SK-N-MC (cell line): Measurements from ENCODE around the gene ARID1B.

Source experiments
- DNase-seq: peaks from one replicate; pipeline ENCODE4 v3.0.0-alpha.2; 2011; ENCODE audit warnings: low read depth, low spot score
- H3K27ac ChIP-seq: fragments of 200-600 bp; sonication (generic); 2 replicates; pipeline ENCODE4 v1.5.1; 2016; ENCODE audit warnings: mixed run types
- H3K36me3 ChIP-seq: fragments of 200-600 bp; sonication (generic); 2 replicates; pipeline ENCODE4 v1.6.1; 2017; ENCODE audit warnings: antibody characterized with exemption, low read length, mixed read lengths; ENCODE audit not compliant: insufficient read depth
- H3K4me3 ChIP-seq: fragments of 200-600 bp; sonication (generic); 2 replicates; pipeline ENCODE4 v1.5.1; 2016
- H3K9ac ChIP-seq: fragments of 200-600 bp; sonication (generic); 2 replicates; pipeline ENCODE4 v1.8.0; 2017; ENCODE audit warnings: mixed run types, mixed read lengths; ENCODE audit not compliant: insufficient read length
- H3K9me3 ChIP-seq: fragments of 200-600 bp; sonication (generic); 2 replicates; pipeline ENCODE4 v1.6.1; 2017; ENCODE audit warnings: low read depth, mild to moderate bottlenecking, antibody characterized with exemption, low read length, moderate library complexity, mixed read lengths
- EZH2 ChIP-seq: fragments of 200-600 bp; sonication (generic); IDR thresholded peaks from one replicate; pipeline ENCODE4 v1.6.1; 2017; ENCODE audit warnings: antibody characterized with exemption
- FOXP2 ChIP-seq: optimal IDR thresholded peaks from 2 replicates; pipeline ENCODE3; 2011; ENCODE audit warnings: mild to moderate bottlenecking, moderate library complexity; ENCODE audit not compliant: insufficient read depth; ENCODE audit errors: extremely low read length, control extremely low read depth
- POLR2AphosphoS5 ChIP-seq: IDR thresholded peaks from 2 replicates; pipeline ENCODE4 v1.6.1; 2012; ENCODE audit warnings: mild to moderate bottlenecking, low read depth, low read length, borderline replicate concordance

ARID1B gene

DNA sequence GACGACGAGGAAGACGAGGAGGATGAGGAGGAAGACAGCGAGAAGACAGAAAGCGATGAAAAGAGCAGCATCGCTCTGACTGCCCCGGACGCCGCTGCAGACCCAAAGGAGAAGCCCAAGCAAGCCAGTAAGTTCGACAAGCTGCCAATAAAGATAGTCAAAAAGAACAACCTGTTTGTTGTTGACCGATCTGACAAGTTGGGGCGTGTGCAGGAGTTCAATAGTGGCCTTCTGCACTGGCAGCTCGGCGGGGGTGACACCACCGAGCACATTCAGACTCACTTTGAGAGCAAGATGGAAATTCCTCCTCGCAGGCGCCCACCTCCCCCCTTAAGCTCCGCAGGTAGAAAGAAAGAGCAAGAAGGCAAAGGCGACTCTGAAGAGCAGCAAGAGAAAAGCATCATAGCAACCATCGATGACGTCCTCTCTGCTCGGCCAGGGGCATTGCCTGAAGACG is 429.2 kb downstream of the ARID1B start:
- no peak overlapping the region for H3K27ac ChIP-seq
- no peak overlapping the region for H3K9ac ChIP-seq
- H3K4me3 ChIP-seq: no peak overlapping the region
- TF ChIP-seq EZH2 (no peak), POLR2AphosphoS5 (no peak), FOXP2 (no peak)
- H3K9me3 ChIP-seq: no peaks in the 10 kb centered on the region
- peaks cover 62% of the 10 kb centered on the region for H3K36me3 ChIP-seq
- no peak for DNase-seq

- Histone ChIP-seq H3K9ac (no peak overlapping the region), H3K27ac (no peak overlapping the region), H3K36me3 (peaks cover 52% of the 10 kb centered on the region), H3K9me3 (no peaks in the 10 kb centered on the region), H3K4me3 (no peak overlapping the region)
- DNase-seq: no peak
- TF ChIP-seq EZH2 (no peak), FOXP2 (no peak), POLR2AphosphoS5 (no peak)
Observed at GRCh38 chr6:157207521-157208076, 430.4 kb downstream of the ARID1B start.

GRCh38 chr6:157209865-157210530 is 432.8 kb downstream of the ARID1B start:
- Histone ChIP-seq H3K9ac (no peak overlapping the region), H3K9me3 (no peaks in the 10 kb centered on the region), H3K4me3 (no peak overlapping the region), H3K36me3 (peaks cover 34% of the 10 kb centered on the region), H3K27ac (no peak overlapping the region)
- no peak for DNase-seq
- TF ChIP-seq POLR2AphosphoS5 (no peak), EZH2 (no peak), FOXP2 (no peak)

- DNase-seq: no peak
- no peak overlapping the region for H3K27ac ChIP-seq
- no peak overlapping the region for H3K9ac ChIP-seq
- TF ChIP-seq POLR2AphosphoS5 (no peak), FOXP2 (no peak), EZH2 (no peak)
- H3K4me3 ChIP-seq: no peak overlapping the region
- H3K9me3 ChIP-seq: no peaks in the 10 kb centered on the region
- H3K36me3 ChIP-seq: peaks cover 25% of the 10 kb centered on the region
Observed at GRCh38 chr6:157210954-157211353, 433.8 kb downstream of the ARID1B start.

DNA sequence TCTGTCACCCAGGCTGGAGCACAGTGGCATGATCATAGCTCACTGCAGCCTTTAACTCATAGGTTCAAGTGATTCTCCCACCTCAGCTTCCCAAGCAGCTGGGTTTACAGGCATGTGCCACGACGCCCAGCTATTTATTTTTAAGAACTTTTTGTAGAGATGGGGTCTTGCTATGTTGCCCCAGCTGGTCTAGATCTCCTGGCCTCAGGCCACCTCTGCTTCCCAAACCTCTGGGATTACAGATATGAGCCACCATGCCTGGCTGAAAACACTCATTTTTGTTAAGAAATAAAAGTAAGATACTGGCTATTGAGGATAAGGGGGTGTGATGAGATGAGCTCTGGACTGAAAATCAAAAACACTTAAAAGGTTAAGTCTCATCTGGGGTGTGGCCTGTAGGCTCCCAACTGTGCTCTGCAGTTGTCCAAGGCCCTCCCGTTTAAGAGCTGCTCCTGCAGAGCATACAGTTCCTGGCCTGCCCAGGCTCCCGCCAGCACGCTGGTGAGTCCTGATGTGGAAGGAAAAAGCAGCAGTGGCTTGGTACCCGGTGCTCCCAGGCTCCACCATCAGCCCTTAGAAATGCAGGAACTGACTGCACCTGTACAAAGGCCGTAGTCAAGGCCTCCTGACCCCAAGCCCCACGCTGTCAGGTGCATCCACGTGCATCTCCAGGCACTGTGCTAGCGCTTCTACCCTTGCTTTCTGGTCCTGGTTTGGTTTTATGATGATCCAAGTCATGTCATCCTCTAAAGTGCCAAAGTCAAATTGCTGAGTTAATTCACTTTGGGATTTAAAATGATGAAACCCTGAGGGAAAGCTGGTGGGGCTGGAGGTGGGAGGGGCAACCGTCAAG is 434.7 kb downstream of the ARID1B start:
- no peak for TF ChIP-seq POLR2AphosphoS5
- no peak for TF ChIP-seq FOXP2
- no peak for TF ChIP-seq EZH2
- Histone ChIP-seq H3K4me3 (no peak overlapping the region), H3K27ac (no peak overlapping the region), H3K9me3 (no peaks in the 10 kb centered on the region), H3K9ac (no peak overlapping the region), H3K36me3 (peaks cover 16% of the 10 kb centered on the region)
- no peak for DNase-seq

DNA sequence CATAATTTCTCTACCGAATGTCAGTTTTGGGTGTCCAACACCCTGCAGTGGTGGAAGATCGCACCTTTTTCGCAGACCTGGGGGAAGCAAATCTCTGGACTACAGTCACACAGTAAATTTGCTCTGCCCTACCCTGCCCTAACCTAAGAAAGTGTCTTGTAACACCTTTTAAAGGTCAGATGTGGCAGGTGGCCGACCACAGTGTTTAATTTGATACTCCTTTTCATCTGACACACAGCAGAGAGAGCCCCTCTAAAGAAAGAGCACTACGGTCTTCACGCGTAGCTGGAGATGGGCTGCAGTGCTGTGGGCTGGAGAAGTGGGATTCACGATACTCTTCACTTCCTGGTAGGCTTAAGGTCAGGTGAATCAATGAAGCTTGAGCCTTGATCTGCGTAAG is 436.2 kb downstream of the ARID1B start:
- no peak for TF ChIP-seq EZH2
- no peak for TF ChIP-seq POLR2AphosphoS5
- Histone ChIP-seq H3K4me3 (no peak overlapping the region), H3K9ac (no peak overlapping the region), H3K36me3 (peaks cover under 1% of the 10 kb centered on the region; the same call in 1 of the 2 replicates), H3K9me3 (no peaks in the 10 kb centered on the region), H3K27ac (no peak overlapping the region)
- DNase-seq: no peak

DNA sequence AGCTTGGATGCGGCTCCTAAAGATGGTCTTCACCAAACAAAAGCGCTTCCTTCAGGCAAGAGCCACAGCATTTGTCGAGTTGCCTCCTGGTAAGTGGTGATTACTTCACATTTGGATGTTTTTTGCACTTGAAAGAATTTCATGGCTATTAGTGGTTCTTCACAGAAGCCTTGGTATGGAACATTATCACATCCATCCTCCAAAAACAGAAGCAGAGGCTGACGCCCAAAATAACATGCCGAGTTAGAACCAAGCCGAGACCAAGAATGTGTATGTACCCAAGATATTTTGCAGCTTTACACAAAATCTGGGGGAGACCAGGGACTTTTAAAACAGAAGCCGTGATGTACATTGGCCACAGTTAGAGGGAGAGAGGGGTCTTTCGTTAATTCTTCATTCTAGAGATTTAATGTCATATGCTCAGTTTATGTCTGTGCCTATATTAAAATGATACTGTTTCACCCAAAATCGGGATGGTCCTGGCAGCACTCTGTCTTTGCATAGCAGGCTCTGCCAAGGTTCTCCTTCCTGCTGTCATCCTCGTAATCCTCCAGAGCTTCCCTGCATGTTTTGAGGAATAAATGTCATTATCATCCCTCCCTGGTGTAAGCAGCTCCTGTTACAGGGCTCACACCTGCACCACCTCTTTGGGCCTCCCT is 436.9 kb downstream of the ARID1B start:
- Histone ChIP-seq H3K4me3 (no peak overlapping the region), H3K9ac (no peak overlapping the region), H3K27ac (no peak overlapping the region), H3K36me3 (no peaks in the 10 kb centered on the region), H3K9me3 (no peaks in the 10 kb centered on the region)
- DNase-seq: no peak
- no peak for TF ChIP-seq EZH2
- TF ChIP-seq FOXP2: no peak
- no peak for TF ChIP-seq POLR2AphosphoS5

- H3K9ac ChIP-seq: no peak overlapping the region
- no peak overlapping the region for H3K4me3 ChIP-seq
- H3K27ac ChIP-seq: no peak overlapping the region
- no peak for TF ChIP-seq EZH2
- no peak for TF ChIP-seq FOXP2
- TF ChIP-seq POLR2AphosphoS5: no peak
- no peaks in the 10 kb centered on the region for H3K9me3 ChIP-seq
- H3K36me3 ChIP-seq: no peaks in the 10 kb centered on the region
- no peak for DNase-seq
Observed at GRCh38 chr6:157215717-157216116, 438.5 kb downstream of the ARID1B start.
